Raji (cell line): ENCODE results near the gene SHB.
A peak's percentile ranks its signal among the peaks of the same experiment; 100 is the strongest.

Source experiments
- POLR2A ChIP-seq: IDR thresholded peaks from 2 replicates; pipeline ENCODE4 v1.6.1; 2011; ENCODE audit warnings: low read depth, low read length, control low read depth; ENCODE audit not compliant: insufficient read depth

The SHB gene

DNA sequence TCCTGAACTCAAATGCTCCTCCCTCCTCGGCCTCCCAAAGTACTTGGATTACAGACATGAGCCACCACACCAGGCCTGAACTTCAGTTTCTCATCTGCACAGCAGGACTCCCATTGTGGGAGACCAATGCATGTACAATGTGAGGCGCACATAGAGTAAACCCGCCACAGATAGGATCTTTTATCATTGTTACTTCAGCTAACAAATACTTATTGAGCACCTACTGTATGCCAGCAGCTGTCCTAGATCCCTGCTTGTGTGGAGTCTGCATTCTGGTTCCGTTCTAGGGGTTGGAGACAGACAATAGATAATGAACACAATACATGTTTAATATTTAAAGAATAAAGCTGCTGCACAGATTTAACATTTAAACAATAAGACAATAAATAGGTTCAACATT, 158.8 kb downstream of the SHB start:
- no peak for TF ChIP-seq POLR2A

GRCh38 chr9:37909326-37909725, 159.7 kb downstream of the SHB start:
- no peak for TF ChIP-seq POLR2A

GRCh38 chr9:37908698-37909186, 160.3 kb downstream of the SHB start:
- no peak for TF ChIP-seq POLR2A

DNA sequence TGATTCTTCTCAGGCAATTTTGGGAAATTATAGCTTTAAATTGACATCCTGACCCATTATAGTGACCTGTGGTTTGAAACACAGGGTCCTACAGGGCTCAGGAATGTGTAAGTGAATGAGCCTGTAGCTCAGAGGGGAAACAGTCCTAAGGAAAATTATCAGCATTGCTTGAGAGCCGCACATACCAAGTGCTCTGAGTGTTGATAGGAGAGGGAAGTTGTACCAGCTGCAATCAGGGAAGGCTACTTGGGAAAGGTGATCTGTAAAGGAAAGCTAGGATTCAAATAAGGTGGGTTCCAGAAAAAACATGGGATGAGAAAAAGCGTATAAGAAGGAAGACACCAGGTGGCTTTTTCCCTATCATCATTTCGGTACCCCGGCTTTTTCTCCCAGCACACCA, 160.7 kb downstream of the SHB start:
- TF ChIP-seq POLR2A: no peak

DNA sequence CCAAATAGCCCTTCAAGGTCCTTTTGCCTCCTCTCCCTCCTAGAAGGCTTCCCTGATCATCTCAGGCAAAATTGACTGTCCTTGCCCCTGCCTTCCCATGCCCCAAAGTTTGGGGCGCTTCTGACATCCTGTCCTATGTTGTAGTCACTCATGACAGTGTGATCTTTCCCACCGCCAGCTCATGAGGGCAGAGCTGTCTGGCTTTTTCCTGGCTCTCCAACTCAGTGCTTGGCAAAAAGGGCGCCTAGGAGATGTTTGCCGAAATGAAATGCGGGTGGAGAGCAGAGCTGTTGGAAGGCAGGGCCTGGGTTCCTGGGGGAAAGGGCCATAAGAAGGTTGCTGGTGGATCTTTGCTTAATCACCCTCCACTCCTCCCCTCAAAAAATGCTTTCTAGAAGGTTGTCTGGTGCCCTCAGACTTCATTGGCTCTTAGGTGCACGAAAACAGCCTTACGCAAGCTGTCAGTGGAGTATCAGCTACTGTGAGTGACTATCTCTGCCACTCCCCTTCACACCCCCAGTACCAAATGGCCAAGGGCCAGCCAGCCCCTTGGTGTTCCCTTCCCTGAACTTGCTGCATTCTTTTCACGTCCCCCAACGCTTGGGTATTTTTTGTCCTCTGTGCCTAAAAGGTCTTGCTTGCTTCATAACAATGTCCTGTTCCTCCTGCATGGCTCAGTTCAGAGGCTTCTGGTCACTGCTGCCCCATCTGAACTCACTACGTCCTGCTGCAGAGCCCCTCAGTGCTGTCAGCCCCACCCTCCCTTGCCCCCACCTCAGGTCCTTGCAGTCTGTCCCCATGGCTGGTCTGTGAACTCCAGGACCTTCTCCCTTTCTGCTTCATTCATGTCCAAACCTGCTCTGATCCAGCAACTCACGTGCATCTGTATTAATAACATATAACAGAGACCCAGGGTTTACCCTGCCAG, 162.5 kb downstream of the SHB start:
- no peak for TF ChIP-seq POLR2A

- TF ChIP-seq POLR2A: no peak
Measured at GRCh38 chr9:37905776-37906175, 163.3 kb downstream of the SHB start.

DNA sequence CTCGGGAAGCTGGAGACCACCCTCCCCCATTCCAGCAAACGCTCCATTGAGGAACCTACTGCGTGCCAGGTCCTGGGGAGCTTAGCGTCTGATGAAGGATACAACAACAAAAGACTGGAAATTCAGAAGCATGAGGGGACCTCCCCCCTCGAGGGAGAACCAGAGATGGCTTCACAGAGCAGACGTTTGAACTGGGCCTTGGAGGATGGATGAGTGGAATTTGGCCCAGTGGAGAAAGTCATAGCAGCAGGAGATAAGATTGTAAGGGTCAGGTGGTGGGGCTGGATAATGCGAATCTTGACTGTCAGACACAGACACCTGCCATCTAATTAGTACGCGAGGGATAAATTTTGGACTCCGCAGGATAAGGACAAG, 163.9 kb downstream of the SHB start:
- TF ChIP-seq POLR2A: no peak

DNA sequence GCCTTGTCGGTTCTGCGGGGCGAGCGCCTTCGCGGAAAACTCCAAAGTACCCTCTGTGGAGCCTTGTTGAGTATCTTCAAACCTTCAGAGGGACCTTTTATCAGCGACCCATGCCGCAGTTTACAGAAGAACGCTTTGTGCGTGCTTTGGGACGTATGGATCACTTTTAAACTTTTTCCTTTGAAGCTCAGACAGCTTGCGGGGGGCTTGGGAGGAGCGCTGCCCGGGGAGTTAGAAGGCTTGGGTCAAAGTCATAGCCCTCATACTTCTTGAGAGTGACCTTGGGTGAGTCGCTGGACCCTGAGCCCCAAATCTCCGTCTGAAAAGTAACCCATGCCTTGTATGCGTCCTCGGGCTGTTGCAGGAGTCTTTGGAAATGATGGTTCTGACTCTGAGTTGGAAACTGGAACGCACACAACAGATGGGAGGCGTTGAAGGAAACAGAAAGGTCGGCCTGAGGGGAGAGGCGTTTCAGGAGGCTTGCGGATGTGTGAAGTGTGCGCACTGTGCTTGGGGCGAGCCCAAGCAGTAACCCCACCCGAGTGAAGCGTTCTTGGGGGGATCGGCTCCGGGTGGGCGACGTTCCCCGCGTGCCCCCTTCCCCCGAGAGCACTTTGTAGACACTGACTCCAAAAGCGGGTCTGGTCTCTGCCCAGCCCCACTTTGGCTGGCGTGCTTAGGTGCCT, 164.4 kb downstream of the SHB start:
- TF ChIP-seq POLR2A: no peak

DNA sequence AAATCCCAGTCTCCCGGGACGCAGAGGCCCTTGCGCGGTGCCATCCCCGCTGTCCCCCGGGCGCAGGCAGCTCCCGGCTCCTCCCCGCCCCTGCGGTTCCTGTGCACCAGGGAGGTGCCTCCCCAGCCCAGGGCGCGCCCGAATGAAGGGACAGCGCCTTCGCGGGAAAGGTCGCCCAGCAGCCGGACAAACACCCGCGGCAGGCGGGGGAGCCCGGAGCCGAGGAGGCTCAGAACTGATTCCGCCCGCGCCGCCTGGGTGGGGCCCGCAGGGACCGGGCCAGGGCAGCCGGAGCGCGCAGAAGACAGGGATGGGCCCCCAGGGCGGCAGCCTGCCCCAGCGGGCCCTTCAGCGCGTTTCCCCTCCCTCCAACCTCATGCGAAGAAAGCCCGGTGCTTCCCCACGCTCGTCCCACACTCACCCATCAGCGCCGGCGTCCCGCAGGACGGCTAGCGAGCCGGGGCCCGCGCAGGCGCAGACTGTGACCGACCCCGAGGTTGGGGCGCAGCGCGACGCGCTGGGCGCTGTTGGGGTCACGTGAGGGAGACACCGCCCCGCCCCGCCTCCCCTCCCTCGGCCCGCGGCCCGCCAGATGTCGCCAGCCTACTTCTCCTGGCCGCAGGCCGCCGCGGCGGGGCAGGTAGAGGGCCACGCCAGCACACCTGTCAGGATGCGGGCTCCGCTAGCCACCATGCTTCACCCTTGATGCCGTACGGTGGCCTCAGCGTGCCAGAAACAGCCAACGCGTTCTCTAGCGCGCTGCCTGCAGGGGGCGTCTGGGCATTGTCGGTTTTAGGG, 165.2 kb downstream of the SHB start, which contains the start of gene SLC25A51:
SLC25A51 (minus strand) TSS at position 481 of the 798 bp plus-strand sequence. CDS start 15,577 bp downstream, outside the sequence.
- peak; percentile 94 for TF ChIP-seq POLR2A

DNA sequence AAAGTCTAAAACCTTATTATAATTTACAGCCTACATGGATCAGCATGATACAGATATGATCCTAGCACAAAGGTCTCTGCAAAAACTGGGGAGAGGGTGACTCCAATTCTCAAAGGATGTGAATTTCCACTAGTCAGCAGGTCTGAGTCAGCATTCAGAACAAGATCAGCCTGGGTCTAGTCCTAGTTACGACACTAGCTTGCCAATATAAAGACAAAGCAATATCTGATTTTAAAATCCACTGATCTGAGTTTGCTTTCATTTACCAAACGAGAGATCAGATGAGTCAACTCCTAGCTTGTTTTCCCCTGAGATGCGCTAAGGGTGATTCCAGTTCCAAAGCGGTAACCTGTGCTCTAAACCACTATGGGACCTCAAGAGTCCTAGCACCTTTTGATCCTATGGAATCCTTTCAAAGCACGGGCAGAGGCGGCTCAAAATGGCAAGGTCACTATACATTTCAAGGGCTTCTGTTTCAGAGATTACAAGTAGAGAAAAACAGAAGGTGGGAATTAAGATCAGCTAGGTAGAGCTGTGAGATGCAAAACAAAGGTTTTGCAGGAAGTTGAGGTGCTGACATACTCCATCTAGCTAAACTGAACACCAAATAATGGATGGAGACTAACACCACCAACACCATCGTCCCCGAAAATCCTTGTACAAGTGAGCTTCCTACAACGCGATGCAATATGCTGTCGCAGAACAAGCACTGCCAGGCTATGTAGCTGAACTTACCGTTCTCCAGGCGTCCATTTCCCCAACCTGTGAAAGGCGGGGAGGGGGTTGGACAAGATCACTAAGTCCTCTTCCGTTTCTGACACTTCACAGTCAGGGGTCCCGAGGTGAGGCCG, 166.0 kb downstream of the SHB start:
- TF ChIP-seq POLR2A: no peak

DNA sequence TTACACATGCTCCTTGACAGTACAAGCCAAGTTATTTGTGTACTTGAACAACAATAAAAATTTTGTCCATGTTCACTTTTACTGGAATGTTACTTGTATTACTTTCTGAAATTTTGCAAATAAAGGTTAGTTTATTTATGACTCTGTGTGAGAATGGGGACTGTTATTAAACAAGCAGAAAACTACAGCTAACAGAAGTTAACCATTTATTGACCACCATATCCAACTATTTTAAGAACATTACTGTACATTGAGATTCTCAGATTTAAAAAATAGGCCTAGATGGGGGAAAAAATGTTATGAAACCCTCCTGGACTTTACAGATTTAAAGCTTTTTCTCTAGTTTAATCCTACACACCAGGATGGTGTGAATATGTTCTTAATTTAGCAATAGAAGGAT, 166.9 kb downstream of the SHB start:
- no peak for TF ChIP-seq POLR2A

- TF ChIP-seq POLR2A: no peak
Measured at GRCh38 chr9:37899041-37899440, 170.0 kb downstream of the SHB start.

- no peak for TF ChIP-seq POLR2A
Measured at GRCh38 chr9:37897665-37898064, 171.4 kb downstream of the SHB start.

GRCh38 chr9:37892063-37892462, 177.0 kb downstream of the SHB start:
- TF ChIP-seq POLR2A: no peak
